GM19452 (cell line): Measurements from ENCODE around the gene GARIN1A.

Source experiments
- ATAC-seq: cut with Tn5 transposase; IDR thresholded peaks from one replicate; pipeline ENCODE4 v1.9.1; 2021; ENCODE audit not compliant: unreplicated experiment

GARIN1A gene

DNA sequence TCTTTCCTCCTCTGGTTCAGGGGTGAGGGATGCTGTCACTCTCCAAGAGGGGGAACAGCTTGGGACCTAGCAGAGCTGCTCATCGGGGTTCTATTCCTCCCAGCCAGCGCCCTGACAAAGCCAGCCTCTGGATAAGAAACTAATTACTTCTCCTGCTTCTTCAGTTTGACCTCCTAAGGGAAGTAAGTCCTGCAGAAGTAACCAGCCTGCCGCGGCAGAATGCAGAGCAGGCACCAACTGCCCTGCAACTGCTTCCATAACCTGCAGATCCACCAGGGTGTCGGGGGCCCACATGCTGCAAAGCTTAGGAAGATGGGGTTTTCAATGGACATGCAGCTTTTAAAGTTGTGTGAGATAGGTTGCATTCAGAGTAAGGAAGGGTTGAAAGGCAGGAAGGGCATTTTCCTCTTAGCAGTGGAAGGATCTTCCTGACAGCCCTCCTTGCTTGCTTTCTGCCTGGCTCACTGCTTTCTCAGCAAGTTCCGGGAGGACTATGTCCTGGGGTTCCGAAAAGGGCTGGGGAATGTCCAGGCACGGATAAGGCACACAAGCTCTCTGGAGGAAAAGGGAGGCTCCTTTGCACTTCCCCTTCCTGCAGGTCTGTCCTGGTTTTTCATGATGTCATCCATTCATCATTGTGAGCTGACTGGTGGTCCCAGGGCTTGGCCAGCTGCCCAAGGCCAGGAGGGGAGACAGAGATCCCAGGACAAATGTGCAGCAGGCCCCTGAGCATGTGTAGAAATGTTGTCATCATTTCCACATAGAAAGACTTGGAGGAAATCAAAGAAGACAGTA lies 42.8 kb downstream of the GARIN1A start:
- ATAC-seq = no peak

- ATAC-seq = no peak
Measured at GRCh38 chr7:128718967-128719642, 47.0 kb downstream of the GARIN1A start.

DNA sequence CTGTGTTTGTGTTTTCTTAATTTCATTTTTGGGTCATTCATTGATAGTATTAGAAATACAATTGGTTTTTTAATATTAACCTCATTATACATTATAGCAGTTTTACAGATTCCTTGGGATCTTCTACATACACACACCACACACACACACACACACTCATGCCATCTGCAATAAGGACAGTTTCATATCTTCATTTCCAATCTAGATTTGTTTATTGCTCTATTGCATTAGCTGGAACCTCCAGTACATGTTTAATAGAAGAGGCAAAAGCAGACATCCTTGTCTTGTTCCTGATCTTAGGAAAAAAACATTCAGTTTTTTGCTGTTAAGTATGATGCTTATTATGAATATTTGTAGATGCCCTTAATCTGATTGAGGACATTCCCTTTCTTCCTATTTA lies 49.3 kb downstream of the GARIN1A start:
- no peak for ATAC-seq
